ENCODE measurements around the gene ZNF778. TPM values are rescaled to one million over a fixed set of nuclear protein-coding genes. Genes with fewer than 3 reads are reported as not detected.

The ZNF778 gene
- polyA plus RNA-seq, 1 of the 3 experiments (the other 2 are of a cell fraction) = 10.8 TPM

GRCh38 chr16:89237733-89238132 is 20.2 kb downstream of the ZNF778 start:
- TF ChIP-seq, protein P1, sequence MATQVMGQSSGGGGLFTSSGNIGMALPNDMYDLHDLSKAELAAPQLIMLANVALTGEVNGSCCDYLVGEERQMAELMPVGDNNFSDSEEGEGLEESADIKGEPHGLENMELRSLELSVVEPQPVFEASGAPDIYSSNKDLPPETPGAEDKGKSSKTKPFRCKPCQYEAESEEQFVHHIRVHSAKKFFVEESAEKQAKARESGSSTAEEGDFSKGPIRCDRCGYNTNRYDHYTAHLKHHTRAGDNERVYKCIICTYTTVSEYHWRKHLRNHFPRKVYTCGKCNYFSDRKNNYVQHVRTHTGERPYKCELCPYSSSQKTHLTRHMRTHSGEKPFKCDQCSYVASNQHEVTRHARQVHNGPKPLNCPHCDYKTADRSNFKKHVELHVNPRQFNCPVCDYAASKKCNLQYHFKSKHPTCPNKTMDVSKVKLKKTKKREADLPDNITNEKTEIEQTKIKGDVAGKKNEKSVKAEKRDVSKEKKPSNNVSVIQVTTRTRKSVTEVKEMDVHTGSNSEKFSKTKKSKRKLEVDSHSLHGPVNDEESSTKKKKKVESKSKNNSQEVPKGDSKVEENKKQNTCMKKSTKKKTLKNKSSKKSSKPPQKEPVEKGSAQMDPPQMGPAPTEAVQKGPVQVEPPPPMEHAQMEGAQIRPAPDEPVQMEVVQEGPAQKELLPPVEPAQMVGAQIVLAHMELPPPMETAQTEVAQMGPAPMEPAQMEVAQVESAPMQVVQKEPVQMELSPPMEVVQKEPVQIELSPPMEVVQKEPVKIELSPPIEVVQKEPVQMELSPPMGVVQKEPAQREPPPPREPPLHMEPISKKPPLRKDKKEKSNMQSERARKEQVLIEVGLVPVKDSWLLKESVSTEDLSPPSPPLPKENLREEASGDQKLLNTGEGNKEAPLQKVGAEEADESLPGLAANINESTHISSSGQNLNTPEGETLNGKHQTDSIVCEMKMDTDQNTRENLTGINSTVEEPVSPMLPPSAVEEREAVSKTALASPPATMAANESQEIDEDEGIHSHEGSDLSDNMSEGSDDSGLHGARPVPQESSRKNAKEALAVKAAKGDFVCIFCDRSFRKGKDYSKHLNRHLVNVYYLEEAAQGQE (IDR thresholded peaks at IDR 0.05; ENCODE audit: low read depth, low read length) = no peak
- TF ChIP-seq, protein P2, sequence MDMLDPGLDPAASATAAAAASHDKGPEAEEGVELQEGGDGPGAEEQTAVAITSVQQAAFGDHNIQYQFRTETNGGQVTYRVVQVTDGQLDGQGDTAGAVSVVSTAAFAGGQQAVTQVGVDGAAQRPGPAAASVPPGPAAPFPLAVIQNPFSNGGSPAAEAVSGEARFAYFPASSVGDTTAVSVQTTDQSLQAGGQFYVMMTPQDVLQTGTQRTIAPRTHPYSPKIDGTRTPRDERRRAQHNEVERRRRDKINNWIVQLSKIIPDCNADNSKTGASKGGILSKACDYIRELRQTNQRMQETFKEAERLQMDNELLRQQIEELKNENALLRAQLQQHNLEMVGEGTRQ (IDR thresholded peaks at IDR 0.05; ENCODE audit: borderline replicate concordance, low read depth, low read length) = no peak
- TF ChIP-seq GATA2 (CRISPR knock-in tag; IDR thresholded peaks at IDR 0.05) (no peak), MEF2A (IDR thresholded peaks at IDR 0.05; ENCODE audit: borderline replicate concordance, low read depth) (no peak)
- CTCF ChIA-PET = interaction anchor here (0.7 kb wide), 1 partner anchor 35 kb away, joined by 3 read pairs; no protein-coding TSS in a partner anchor
- Histone ChIP-seq H3K4me2 (no peak overlapping the region), H3K36me3 (replicated peaks in 1 of 2; ENCODE audit: control insufficient read depth in 1 of 2, insufficient read depth in 2 of 2, low read length in 1 of 2) (peaks cover 12 to 16% of the 10 kb centered on the region in 2 experiments), H3K9me3 (no peaks in the 10 kb centered on the region), H3K79me2 (ENCODE audit: insufficient read depth) (0 out of 2 replicates have a peak, but pooled peaks cover 8% of the 10 kb centered on the region), H3K27ac (ENCODE audit: low read depth in 2 of 2, low read length in 1 of 2) (no peak overlapping the region), H3K4me3 (ENCODE audit: low read depth in 2 of 2, low read length in 1 of 2) (no peak overlapping the region), H3K27me3 (ENCODE audit: insufficient read depth) (no peaks in the 10 kb centered on the region), H3K9me2 (no peaks in the 10 kb centered on the region), H4K20me1 (ENCODE audit: insufficient read depth) (no peaks in the 10 kb centered on the region), H2AFZ (ENCODE audit: low read depth) (no peak overlapping the region), H3K4me1 (ENCODE audit: control insufficient read depth in 1 of 2, insufficient read depth in 2 of 2, low read depth in 1 of 2, low read length in 1 of 2) (no peaks in the 10 kb centered on the region), H3K9ac (no peak overlapping the region), H3F3A (replicated peaks; ENCODE audit: insufficient read depth) (peaks cover 9% of the 10 kb centered on the region)
- WGBS (ENCODE audit: low lambda C conversion rate) = 93% methylated on average over 3 of the region's 3 CpGs
- POLR2A ChIA-PET = no interaction called here
- no peak for DNase-seq

DNA sequence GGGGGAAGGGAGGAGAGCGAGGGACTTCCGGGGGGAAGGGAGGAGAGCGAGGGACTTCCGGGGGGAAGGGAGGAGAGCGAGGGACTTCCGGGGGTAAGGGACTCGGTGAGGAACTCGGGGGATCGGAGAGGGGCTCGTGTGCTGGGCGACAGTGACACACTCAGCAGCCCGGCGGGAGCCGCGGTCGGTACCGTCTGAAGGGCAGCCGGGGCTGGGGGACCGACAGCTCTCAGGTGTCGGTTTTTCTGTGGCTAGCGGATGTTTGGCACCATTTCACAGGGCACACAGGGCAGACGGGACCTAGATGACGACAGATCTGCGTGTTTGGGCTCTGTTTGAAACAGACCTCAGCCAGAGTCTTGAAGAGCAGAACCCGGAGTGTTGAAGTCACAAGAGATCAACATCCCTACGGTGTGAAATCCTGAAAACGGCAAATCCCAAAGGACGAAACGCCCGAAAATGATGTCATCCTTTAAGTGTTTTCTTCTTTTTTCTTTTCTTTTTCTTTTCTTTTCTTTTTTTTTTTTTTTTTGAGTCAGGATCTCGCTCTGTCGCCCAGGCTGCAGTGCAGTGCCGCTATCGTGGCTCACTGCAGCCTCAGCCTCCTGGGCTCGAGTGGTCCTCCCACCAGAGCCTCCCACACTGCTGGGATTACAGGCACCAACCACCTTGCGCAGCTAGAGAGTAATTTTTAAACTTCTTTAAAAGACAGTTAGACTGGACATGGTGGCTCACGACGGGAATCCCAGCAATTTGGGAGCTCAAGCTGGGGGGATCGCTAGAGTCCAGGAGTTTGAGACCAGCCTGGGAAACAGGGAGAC is 23.9 kb downstream of the ZNF778 start:
- H3K4me2 ChIP-seq = peak overlapping the region; percentile 98
- ChIA-PET POLR2A (interaction anchor here (0.7 kb wide), 1 partner anchor 15 kb away, joined by 3 read pairs; no protein-coding TSS in a partner anchor), CTCF (interaction anchor here (0.8 to 2.0 kb wide), 8 partner anchors 11 to 423 kb away, joined by 3 to 9 read pairs (median 4); partner anchors contain the start of gene ZNF778)
- H3K4me1 ChIP-seq (ENCODE audit: control insufficient read depth in 1 of 2, insufficient read depth in 2 of 2, low read depth in 1 of 2, low read length in 1 of 2) = no peaks in the 10 kb centered on the region
- H2AFZ ChIP-seq (ENCODE audit: low read depth) = peak overlapping the region; percentile 84
- 4% methylated on average over 23 of the region's 39 CpGs for WGBS (ENCODE audit: low lambda C conversion rate)
- H3K27me3 ChIP-seq (ENCODE audit: insufficient read depth) = no peaks in the 10 kb centered on the region
- H3K4me3 ChIP-seq (ENCODE audit: low read depth in 2 of 2, low read length in 1 of 2) = peak overlapping the region; percentile 66 to 87
- peak overlapping the region; percentile 80 for H3K9ac ChIP-seq
- H3K9me2 ChIP-seq = no peaks in the 10 kb centered on the region
- H3F3A ChIP-seq (replicated peaks; ENCODE audit: insufficient read depth) = peaks cover 9% of the 10 kb centered on the region
- H3K36me3 ChIP-seq (replicated peaks in 1 of 2; ENCODE audit: control insufficient read depth in 1 of 2, insufficient read depth in 2 of 2, low read length in 1 of 2) = no peaks in the 10 kb centered on the region
- peak; percentile 87 for DNase-seq
- peak; percentile 30; the same call in 1 of the 2 replicates for TF ChIP-seq MXI1 (IDR thresholded peaks at IDR 0.05; ENCODE audit: low read depth, low read length)
- peak; percentile 78 for TF ChIP-seq POLR2AphosphoS5 (IDR thresholded peaks at IDR 0.05; ENCODE audit: low read depth, low read length)
- peak; percentile 94 for TF ChIP-seq GABPA (IDR thresholded peaks at IDR 0.05; ENCODE audit: low read depth)
- TF ChIP-seq, protein P2 (IDR thresholded peaks at IDR 0.05; ENCODE audit: borderline replicate concordance, low read depth, low read length) = no peak
- TF ChIP-seq, protein P3, sequence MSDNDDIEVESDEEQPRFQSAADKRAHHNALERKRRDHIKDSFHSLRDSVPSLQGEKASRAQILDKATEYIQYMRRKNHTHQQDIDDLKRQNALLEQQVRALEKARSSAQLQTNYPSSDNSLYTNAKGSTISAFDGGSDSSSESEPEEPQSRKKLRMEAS (IDR thresholded peaks at IDR 0.05; ENCODE audit: low read depth) = peak; percentile 49; the same call in 1 of the 2 replicates
- peak; percentile 86 for TF ChIP-seq ELF1 (IDR thresholded peaks at IDR 0.05)
- TF ChIP-seq JUND (IDR thresholded peaks at IDR 0.05) = no peak
- no peak for TF ChIP-seq RCOR1 (IDR thresholded peaks at IDR 0.05; ENCODE audit: low read length)
- TF ChIP-seq RAD21 (IDR thresholded peaks at IDR 0.05; ENCODE audit: low read length) = no peak
- TF ChIP-seq NRF1 (IDR thresholded peaks at IDR 0.05; ENCODE audit: low read depth, low read length) = no peak
- TF ChIP-seq CHD2 (IDR thresholded peaks at IDR 0.05; ENCODE audit: low read length, partially characterized antibody) = peak; percentile 75
- H3K27ac ChIP-seq (ENCODE audit: low read depth in 2 of 2, low read length in 1 of 2) = peak overlapping the region; percentile 89 to 94
- no peaks in the 10 kb centered on the region for H4K20me1 ChIP-seq (ENCODE audit: insufficient read depth)
- no peaks in the 10 kb centered on the region for H3K9me3 ChIP-seq
- H3K79me2 ChIP-seq (ENCODE audit: insufficient read depth) = 0 out of 2 replicates have a peak, but pooled peaks cover 8% of the 10 kb centered on the region
